HG02610 (cell line): ENCODE measurements around the gene FGF2.
"Not testable (repeated sequence)": the region's sequence is repeated elsewhere in the genome, so short reads cannot be mapped to it uniquely, and the experiment has no call there.

Source experiments
- ATAC-seq: cut with Tn5 transposase; IDR thresholded peaks from one replicate; pipeline ENCODE4 v1.9.1; 2021; ENCODE audit warnings: mild to moderate bottlenecking, moderate library complexity; ENCODE audit not compliant: unreplicated experiment

FGF2 gene

DNA sequence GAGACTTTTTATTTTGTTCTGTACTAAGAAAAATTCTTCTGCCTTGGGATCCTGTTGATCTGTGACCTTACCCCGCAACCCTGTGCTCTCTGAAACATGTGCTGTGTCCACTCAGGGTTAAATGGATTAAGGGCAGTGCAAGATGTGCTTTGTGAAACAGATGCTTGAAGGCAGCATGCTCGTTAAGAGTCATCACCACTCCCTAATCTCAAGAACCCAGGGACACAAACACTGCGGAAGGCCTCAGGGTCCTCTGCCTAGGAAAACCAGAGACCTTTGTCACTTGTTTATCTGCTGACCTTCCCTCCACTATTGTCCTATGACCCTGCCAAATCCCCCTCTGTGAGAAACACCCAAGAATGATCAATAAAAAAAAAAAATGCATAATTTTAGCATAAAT lies 13.8 kb upstream of the FGF2 start:
- ATAC-seq = not testable (repeated sequence)

DNA sequence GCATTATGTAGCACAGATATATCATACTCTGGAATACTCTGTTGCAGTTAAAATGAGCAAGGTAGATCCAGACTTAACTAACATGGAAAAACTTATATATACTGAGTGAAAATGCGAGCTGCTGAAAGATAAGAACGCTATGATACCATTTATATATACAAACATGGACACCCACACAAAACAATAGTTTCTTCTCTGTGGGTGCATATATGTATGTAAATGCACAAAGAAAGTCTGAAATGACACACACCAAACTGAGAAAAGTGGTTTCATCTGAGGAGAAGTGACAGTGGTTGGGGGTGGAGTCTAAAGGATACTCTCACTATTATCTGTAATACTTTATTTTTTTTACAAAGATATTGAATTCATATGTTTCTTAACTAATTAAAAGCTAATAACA lies 12.2 kb upstream of the FGF2 start:
- peak; percentile 100 for ATAC-seq

DNA sequence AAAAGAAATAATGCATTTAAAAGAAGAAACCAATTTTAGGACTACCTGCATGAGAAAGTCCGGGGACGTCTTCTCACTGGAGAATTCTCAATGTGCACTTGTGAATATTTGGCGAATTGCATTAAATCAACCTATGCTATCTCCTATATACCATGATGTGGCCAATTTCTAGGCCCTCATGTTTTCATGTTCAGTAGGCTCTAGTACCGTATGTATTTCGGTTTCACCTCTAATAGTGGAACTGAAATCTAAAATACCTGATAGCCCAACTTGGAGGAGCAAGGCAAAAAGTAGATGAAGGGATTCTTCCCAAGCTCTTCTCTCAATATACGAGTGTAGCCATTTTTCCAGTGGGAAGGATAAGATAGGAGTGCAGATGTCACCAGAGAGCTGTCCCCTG lies 11.4 kb upstream of the FGF2 start:
- ATAC-seq = no peak

DNA sequence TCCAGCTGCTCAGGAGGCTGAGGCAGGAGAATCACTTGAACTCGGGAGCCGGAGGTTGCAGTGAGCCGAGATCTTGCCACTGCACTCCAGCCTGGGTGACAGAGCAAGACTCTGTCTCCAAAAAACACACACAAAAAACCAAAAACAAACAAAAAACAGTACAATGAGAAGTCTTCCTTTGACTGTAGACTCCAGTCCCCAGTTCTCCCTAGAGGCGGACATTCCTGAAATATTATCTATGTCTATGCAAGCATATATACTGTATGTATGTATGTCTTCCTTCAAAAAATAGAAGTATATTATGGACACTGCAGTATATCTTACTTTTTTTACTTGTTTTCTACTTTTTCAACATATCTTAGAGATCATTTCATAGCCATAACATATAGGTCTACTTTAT lies 10.2 kb upstream of the FGF2 start:
- no peak for ATAC-seq

DNA sequence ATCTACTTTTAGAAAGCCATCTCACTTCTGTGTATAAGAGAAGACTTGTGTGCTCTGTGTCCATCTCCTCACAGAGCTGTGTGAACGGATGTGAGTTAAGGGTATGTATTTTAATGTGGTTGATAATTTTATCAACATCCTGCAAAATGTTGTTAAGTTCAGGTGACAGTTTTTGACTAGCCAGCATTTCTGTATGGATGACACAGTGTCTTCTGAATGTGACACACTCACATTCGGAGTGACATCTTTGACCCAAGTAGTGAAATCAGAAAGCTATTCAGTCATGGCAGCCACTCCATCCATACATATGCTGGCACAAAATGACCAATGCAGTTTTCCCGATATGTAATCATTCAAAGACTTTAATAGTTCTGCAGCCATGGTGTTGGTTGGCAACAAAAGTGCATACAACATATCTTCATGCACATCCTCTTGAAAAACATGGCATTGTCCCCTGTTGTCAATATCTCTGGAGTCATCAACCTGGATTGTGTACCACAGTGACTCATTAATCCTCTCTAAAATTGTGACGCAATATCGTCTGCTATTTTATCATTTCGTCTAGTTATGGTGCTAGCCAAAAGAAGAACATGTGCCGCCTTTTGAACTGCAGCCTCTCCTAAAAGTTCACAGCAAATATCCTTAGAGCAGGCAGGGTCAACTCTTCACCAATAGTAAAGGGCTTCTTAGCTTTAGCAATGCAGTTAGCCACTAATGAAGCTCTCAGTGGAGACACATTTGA lies 6.8 kb upstream of the FGF2 start:
- no peak for ATAC-seq

DNA sequence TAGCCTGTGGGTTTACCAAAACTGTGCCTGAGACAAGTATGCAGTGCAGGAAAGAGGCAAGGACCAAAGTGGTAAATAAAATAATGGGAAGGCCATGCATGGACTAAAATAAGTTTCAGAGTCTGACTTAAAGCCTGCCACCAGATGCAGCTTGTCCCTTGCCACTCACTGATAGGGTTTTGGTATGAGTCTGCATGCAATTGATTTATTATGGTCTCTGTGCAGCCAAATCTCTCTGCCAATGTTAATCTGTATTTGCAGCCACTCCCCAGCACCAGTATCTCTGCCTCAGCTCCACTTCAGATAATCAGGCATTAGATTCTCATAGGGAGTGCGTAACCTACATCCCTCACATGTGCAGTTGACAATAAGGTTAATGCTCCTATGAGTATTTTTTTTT lies 5.5 kb upstream of the FGF2 start:
- no peak for ATAC-seq

DNA sequence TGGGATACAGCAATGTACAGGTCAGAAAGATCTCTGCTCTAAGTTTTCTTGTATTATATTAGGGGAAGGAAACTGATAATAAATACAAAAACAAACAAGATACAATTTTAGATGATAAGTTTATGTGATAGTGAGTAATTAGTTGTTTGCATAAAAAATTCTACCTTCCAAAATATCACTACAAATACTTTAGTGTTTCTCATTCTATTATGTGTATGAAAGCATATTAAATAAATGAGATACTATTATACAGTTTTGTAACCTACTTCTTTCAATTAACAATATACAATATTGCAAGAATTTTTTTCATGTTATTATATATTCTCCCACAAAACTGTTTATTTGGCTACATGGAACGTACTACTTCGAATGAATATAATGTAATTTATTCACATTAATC lies 4.2 kb upstream of the FGF2 start:
- no peak for ATAC-seq

DNA sequence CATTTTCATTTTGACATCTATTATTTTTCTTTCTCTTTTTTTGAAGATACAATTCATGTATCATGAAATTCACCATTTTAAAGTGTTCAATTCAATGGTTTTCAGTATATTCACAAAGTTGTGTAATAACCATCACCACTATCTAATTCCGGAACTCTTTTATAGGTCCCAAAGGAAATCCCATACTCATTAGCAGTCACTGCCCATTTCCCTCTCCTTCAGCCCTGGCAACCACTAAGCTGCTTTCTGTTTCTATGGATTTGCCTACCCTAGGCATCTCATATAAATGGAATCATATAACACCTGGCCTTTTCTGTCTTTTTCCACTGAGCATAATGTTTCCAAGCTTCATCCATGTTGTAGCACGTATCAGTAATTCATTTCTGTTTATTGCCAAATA lies 3.2 kb upstream of the FGF2 start:
- no peak for ATAC-seq

DNA sequence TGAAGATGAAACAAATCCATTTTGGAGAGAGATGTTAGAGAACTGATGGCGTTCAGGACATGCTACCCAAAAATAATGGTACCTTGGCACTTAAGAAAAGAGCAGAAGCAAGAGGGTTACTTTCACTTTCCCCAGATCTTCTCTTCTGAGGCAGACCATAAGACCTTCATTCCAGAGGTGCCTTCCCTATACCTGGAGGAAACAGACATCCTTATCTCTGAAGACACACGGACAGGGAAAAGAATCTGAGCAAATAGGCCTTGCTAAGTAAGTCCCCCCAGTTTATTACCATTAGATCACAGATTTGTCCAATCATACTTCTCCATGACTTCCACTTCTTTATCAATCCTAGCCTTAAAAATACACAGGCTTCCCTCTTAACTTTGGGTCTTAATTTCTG lies 2.0 kb upstream of the FGF2 start:
- no peak for ATAC-seq

DNA sequence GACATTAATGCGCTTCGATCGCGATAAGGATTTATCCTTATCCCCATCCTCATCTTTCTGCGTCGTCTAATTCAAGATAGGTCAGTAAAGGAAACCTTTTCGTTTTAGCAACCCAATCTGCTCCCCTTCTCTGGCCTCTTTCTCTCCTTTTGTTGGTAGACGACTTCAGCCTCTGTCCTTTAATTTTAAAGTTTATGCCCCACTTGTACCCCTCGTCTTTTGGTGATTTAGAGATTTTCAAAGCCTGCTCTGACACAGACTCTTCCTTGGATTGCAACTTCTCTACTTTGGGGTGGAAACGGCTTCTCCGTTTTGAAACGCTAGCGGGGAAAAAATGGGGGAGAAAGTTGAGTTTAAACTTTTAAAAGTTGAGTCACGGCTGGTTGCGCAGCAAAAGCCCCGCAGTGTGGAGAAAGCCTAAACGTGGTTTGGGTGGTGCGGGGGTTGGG lies 528 bp upstream of the FGF2 start:
- ATAC-seq = no peak

DNA sequence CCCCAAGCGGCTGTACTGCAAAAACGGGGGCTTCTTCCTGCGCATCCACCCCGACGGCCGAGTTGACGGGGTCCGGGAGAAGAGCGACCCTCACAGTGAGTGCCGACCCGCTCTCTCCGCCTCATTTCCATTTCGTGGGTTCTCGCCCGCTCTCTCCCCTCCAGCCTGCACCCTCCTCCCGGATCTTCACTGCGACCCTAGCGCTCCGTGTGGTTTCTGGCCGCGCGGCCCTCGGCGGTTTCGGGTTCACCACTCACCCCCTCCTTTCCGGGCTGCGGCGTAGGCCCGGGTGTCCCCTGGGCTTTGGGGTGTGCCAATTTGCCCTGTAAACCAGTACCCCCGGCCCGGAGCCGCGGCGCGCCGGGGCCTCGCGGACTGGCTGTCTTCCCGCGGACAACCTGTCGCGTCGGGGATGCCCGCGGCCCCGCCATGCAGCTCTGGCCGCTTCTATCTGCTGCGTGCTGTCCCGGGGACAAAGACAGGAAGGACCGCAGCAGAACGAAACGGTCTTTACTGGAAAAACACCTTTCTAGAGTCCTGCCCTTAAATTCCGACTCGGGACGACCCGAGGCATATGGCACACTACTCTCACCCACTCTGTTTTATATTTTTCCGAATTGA lies 737 bp downstream of the FGF2 start:
- ATAC-seq = peak; percentile 35

DNA sequence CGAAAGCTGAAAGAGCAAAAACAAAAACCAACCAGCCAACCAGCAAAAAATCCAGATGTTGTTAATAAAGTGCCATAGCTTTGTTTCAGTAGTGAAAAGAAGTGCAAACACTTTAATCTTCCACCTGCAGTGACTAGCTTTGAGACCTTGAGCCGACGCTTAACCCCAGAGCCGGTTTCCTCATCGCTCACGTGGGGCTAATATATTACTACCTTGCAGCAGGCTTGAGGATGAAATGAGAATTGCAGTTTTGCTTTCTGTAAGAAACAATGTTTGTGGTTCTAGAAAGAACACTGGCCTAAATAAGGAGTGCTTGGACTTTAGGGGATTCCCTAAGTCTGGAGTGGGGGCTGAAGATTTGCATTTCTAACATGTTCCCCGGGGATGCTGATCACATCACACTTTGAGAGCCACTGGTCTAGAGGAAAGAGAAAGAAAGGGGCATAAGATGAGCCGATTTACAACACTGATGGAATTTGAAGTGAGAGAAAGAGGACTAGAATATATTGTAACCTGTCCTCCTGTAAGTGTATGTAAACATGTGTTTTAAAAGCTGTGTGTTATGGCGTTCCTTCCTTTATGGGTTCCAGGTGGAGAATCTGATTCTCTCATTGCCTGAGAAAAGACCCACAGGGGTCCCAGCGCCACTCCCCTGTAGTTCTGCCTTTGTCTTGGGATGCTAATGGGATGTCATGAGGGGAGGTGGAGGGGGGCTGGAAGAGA lies 1.4 kb downstream of the FGF2 start:
- ATAC-seq = peak; percentile 94

DNA sequence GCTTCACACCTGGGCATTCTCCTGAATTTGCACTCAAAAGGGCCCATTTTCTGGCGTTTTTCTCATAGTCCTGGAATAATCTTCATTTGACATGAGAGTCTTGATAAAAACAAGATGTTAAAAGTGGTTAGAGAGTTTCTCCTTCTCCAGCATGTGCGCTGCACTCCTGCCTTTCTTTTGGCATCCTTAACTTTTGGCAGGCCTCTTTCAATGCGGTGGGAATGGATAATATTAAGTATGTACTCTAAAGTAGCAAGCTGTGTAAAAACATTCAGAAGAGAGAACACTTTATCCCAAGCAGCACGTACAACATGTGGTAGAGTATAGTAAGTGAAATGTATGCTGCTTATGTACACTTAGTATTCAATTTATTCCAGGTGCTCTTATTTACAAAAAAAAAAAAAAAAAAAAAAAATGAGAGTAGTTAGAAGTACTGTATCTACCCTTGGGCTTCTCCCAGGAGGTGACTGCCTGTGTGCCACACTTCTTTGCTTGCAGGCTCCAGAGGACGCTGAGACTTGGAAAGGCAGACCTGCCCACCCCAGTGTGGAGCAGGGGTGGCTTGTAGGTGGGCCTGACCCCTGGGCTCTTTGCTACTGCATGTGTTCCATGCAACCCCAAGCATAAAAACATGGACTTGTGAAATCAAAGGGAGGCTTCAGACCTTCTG lies 3.9 kb downstream of the FGF2 start:
- no peak for ATAC-seq

DNA sequence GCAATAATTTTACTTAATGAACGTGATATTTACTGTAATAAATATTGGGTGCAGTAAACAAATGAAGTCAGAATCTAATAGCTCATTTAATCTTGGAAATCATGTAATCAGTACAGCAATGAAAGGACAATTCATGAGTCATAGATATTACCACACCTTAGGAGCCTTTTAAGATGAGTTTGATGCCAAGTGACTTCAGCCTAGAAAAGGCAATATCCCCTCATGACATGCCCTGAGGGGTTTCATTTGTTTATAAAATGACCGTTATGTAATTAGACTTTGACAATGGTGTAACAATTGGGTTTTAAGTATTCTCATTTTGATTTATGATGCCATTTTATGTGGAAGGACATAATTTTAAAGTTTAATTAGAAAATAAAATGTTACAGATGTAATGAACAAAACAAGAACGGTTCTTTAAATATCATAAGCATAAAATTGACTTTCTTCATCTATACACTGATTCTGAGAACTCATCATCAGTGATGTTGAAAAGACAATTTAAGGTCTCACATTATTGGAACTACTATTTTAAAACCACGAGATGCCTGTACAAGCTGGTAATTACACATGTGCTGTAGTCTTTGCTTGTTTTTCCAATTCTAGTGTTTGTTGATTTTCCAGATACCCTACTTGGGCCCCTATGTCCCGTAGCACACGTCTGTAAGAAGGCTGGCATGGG lies 5.0 kb downstream of the FGF2 start:
- no peak for ATAC-seq

DNA sequence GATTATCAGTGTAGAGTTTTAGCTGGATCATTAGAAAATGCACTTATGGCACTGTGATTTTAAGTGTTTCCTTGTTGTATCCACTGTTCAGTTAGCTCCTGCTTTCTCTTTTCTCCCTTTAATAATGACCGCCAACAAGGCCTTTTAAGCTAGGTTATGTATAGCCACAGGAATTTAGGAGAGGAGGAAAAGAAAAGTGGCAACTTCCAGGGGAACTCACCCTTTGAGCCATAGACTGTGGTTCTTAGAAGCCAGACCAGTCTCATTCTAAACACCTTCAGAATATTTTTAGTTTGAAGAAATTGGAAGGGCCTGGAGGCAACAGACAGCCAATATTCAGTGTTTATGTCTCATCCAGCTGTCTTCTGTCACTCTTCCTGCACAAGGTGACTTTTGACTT lies 6.1 kb downstream of the FGF2 start:
- no peak for ATAC-seq

DNA sequence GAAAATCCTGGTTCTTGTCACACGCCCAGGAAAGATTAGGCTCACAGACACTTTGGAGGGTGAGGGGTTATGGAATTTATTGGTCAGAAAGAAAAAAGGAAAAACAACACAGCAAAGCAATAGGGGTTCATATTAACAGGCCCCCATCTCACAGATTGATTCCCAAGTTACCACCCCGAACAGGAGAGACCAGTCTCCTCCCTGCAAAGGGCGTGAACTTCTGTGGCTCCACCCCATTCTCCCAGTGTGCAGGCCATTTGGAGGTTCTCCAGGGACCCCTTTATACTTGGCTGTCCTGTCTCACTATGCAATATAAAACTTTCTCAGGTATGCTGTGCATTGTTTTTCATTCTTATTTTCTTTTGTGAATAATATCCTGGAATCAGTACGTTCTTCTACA lies 7.4 kb downstream of the FGF2 start:
- ATAC-seq = no peak

DNA sequence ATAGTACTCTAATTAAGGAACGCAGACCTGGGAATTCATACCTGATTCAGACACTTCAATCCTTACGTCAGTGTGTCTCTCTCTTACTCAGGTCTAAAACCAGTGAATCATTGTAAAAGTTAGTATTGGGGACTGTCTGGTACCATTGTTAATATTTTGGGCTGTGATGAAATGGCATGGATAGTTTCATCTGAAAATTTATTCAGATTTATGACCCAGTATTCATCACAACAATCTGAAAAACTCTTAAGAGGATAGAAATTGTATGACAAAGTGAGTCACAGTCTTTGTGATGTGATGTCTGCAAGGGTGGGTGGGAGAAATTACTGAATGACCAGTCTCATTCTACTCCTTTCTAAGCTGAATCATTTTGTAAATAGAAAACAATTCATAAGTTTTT lies 10.3 kb downstream of the FGF2 start:
- no peak for ATAC-seq

DNA sequence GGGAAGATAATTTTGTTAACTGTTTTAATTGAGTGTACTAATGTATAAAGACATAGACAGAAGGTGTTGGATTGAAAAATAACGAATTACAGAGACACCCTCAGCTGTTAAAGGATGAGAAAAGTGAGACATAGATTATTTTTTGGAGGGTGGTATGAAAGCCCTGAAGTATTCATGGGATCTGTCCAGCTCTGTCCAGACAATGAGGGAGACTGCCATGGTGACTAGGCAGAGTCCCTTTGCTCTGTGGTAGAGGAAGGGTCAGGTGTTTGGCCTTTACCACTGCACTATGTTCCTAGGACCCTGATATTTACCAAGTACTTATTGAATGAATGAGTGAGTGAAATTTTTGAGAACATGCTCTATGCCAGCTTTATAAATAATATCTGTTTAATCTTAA lies 11.4 kb downstream of the FGF2 start:
- no peak for ATAC-seq

DNA sequence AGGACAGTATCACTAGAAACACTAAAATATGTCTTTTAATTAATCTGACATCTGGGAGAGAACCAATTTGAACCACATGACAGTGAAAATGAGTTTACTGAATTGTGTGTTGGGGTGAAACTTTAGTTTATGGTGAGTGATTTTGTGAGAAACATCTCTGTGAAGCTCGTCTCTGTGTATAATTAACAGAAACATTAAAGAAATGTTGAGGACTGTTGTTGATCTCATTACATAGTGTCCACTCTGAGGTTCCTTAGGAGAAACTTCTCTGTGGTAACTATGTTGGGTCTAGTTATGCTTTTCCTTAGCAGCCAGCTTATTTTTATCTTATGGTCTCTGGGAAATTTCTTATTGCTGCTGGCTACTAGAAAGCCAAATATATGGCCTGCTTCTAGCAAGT lies 15.8 kb downstream of the FGF2 start:
- no peak for ATAC-seq

DNA sequence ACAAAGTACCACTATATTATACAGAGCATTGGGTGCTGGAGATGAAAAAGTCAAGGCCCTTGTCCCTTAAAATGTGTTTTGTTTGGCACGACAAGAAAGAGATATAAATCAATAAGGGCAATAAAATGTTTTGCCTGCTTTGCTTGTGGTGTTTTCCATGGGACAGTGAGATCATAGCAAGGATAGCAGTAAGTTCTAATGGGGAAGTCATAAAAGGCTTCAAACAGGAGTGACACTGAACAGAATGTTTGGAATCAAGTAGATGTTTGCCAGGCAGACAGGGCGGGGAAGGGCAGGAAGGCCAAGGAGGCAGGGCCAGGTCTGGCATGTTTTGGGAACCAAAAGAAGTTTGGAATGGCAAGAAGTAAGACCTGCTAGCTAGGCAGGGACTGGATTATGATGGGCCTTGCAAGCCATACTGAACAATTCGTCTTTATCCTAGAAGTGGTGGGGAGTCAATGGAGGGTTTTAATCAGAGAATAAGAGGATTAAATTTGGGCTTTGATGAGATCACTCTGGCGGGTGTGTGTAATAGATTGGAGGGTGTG lies 16.4 kb downstream of the FGF2 start:
- ATAC-seq = no peak

DNA sequence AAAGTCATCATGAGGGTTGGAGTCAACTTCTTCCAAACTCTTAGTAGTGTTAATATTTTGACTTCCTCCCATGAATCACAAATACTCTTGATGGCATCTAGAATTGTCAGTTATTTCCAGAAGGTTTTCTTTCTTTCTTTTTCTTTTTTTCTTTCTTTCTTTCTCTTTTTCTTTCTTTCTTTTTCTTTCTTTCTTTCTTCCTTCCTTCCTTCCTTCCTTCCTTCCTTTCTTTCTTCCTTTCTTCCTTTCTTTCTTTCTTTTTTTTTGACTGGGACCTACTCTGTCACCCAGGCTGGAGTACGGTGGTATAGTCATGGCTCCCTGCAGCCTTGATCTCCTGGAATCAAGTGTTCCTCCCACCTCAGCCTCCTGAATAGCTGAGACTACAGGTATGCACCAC lies 17.8 kb downstream of the FGF2 start:
- not testable (repeated sequence) for ATAC-seq
